NCI-H1092 treated with DMSO at 0.1 percent for 48 hours (cell line): ENCODE measurements around the gene NTSR2.
"Not testable (repeated sequence)": the region's sequence is repeated elsewhere in the genome, so short reads cannot be mapped to it uniquely, and the experiment has no call there.

Experiments
- DNase-seq: peaks from one replicate; lab custom pipeline; 2025; lab: John Stamatoyannopoulos, UW

The NTSR2 gene

DNA sequence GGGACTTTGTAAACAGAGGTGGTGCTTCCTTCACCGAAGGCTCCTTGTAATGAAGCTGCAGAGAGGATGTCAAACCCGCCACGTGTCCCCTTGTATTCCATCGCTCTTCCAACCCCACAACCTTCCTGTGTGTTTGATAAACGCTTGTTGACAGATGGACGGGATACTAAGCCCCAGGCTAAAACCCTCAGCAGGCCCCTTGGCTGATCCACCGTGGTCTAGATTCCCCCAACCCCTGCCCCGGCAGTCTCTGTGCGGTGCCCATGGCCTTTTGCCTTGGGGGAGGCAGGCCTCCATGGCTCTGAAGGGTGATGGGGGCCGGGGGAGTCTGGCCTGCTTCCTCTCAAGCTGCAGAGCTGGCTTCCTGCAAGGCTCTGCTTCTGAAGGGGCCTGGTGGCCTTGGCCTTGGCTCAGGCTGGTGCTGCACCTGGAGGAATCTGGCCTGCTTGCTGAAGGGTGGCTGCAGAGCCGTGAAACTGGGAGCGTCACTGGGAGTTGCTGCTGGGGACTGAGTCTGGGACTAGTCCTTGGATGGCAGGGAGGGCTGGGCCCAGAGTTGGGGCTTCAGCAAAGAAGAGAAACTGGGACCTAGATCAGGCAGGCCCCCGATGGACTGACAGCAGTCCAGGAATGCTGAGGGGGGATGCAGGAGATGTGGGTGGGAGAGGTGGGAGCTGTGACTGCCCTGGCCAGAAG lies 9.6 kb upstream of the NTSR2 start:
- no peak for DNase-seq

DNA sequence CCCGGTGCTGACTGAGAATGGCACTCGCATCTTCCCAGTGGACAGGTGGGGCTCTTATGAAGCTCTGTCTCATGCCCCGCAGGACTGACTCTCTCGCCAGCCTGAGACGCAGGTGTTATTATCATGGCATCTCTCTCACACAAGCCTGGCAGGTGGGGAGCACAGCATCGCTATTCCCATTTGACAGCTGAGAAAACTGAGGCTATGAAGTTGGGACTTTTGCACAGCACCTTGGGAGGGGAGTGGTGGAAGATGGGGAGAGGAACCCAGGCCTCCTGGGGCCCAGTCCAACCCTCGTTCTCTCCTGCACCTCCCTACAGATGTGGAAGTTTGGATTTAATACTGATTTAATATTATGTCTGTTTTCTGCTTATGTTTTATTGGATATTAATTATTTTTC lies 9.0 kb upstream of the NTSR2 start:
- DNase-seq: no peak

DNA sequence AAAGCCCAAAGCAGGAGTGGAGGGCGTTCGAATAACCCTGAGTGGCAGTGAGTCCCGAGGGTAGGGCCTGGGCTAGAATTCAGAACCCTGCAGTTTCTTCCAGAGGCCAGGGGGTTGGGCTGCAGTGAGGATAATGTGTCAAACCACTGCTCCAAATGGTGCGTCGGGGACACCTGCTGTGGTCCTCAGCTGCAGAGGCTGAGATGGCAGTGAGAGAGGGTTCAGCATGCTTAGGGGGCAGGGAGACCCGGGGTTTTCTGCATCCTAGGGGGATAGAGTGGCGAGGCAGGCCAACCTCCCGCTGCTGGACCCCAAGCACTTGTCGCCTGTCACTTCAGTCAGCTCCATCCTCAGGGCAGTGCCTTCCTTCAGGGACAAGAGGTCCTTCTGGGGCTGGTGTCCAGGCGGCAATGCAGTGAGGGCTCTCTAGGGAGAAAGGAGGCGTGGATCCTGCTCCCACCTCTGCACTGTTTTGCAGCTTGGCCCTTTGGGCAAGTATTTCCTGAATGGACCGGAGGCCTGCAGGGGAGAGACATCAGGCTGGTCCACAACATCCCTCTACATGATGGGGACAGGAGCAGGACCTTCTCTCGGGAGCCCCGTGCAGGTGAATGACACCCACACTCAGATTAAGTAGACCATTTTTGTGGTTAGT lies 8.4 kb upstream of the NTSR2 start:
- DNase-seq: no peak

GRCh38 chr2:11677136-11678055 lies 7.4 kb upstream of the NTSR2 start:
- DNase-seq: no peak

- no peak for DNase-seq
Measured at GRCh38 chr2:11676640-11677039, 6.6 kb upstream of the NTSR2 start.

GRCh38 chr2:11675423-11676112 lies 5.6 kb upstream of the NTSR2 start:
- no peak for DNase-seq

- no peak for DNase-seq
Measured at GRCh38 chr2:11674983-11675382, 5.0 kb upstream of the NTSR2 start.

- no peak for DNase-seq
Measured at GRCh38 chr2:11672407-11672806, 2.4 kb upstream of the NTSR2 start.

- no peak for DNase-seq
Measured at GRCh38 chr2:11667866-11668637, 1.9 kb downstream of the NTSR2 start.

DNA sequence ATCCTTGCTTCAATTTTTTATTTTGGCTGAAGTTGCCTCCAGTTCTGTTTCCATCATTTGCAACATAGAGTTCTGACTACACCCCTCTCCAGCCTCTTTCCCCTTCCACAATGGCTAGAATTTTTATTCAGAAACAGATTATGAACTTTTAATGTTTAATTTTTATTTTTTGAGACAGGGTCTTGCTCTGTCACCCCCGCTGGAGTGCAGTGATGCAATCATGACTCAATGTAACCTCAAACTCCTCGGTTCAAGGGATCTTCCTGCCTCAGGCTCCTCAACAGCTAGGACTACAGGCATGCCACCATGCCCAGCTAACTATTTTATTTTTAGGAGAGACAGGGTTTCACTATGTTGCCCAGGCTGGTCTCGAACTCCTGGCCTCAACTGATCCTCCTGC lies 2.8 kb downstream of the NTSR2 start:
- no peak for DNase-seq

- DNase-seq: no peak
Measured at GRCh38 chr2:11665510-11666362, 4.3 kb downstream of the NTSR2 start.

DNA sequence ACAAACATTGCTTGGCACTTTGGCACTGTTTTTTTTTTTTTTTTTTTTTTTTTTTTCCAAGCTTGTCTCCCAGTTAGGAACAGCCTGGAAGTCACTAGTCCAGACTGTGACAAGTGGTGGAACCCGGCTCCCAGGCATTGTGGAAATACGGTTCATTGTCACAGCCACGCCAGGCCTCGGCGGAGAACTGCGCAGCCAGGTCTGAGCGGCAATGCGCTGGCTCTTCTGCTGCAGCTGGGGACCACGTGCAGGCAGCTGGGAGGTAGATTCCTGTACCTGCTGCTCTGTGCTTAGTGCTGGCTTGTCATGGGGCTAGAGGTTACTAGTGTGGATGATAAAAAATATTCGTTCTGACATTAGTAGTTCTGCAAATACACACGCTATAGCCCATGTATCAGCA lies 5.0 kb downstream of the NTSR2 start:
- DNase-seq: no peak

GRCh38 chr2:11663427-11663826 lies 6.6 kb downstream of the NTSR2 start:
- DNase-seq: no peak

DNA sequence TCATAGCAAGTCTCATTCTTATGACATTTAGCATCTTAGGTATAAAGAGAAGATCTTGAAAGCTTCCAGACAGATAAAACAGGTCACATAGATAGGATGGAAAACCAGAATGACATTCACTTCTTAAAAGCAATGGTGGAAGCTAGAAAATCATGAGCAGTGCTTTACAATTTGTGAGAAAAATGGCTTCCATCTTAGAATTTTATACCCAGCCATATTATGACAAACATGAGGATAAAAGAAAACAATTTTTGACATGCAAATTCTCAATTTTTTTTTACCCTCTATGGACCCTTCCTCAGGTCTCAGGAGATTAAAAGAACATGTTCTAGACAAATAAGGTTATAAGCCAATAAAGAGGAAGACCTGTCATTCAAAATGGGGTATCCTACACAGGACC lies 7.1 kb downstream of the NTSR2 start:
- DNase-seq: no peak

DNA sequence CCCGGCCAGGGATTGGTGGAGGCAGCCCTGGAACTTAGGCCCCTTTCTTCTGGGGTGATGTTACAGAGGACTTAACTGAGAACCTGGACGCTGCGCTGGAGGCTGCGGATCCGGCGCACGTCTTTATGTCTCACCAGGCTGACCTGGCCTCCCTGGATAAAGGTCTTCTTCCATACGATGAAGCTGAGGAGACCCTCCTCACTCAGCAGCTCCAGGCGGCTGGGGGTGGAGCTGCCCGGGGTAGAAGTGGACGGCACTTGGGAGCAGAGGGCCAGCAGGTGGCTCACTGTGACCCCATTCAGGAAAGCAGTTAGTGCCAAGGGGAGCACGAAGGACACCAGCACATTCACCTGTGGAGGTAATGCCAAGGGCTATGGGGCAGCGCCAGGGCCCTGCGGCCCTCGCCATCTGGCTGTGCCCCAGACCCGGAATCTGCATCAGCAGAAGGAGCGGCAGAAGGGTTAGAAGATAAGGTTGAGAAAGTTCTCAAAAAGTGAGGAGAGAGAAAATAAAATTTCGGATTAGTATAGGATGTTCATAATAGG lies 8.0 kb downstream of the NTSR2 start:
- no peak for DNase-seq

- DNase-seq: not testable (repeated sequence)
Measured at GRCh38 chr2:11660396-11660795, 9.6 kb downstream of the NTSR2 start.

GRCh38 chr2:11659851-11660250 lies 10.1 kb downstream of the NTSR2 start:
- DNase-seq: no peak

GRCh38 chr2:11659115-11659475 lies 10.9 kb downstream of the NTSR2 start:
- DNase-seq: no peak

- no peak for DNase-seq
Measured at GRCh38 chr2:11658208-11659114, 11.5 kb downstream of the NTSR2 start.
